HFF-Myc (cell line): ENCODE measurements around the gene HOXA2.

Experiments used
- DNase-seq: peaks from one replicate; pipeline ENCODE4 v3.0.0-alpha.2; 2011; ENCODE audit warnings: low read depth; ENCODE audit errors: extremely low read depth
- H3K4me3 ChIP-seq: replicated peaks from 2 replicates; pipeline ENCODE4 v1.5.1; 2011; ENCODE audit warnings: low read depth, mild to moderate bottlenecking, control low read depth, low read length
- CTCF ChIP-seq: IDR thresholded peaks from 2 replicates; pipeline ENCODE4 v1.5.1; 2012; ENCODE audit warnings: mild to moderate bottlenecking, low read depth, low read length, control low read depth; ENCODE audit errors: missing control alignments

The HOXA2 gene

DNA sequence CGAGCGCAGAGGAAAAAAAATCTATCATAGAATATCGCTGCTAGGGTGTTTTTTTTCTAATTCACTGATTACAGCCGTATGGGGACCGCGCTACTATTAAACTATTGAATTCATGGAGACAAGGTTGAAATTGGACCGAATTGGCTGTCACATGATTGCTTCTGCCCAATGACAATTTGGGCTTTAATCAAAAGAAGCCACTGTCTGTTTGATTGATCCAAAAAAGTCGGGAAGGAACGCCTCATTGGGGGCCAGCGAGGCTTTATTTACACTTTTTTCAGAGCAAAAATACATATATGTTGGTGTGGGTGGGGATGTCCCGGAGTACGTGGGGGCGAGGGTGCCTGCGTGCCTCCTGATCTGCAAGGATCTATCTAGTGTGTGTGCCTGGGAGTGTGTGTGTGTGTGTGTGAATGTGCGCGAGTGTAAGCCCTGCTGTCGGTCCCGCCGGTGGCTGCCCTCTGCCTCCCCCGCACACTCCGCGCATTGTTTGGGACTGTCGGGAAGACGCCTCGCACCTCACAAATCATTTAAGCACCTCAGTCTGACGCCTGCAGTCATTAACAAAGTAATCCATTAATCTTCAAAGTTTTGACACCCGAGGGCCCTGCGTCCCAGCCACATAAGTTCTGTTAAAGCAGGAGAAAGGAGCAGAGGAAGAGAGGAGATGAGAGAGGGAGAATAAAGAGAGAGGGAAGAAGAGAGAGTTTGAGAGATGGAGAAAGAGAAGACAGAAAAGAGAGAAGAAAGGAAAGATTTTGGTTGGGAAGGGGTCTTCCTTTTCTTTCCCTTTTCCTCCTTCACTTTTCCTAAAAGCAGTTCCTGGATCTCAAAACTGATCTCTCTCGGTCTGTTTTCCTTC is at the start of gene HOXA2:
TSS of gene HOXA2 (minus strand) at position 103 of the 862 bp plus-strand sequence. CDS start 183 bp downstream, outside the sequence.
- DNase-seq, result no peak
- H3K4me3 ChIP-seq, result no peak within 1 kb of the TSS
- TF ChIP-seq CTCF, result no peak

DNA sequence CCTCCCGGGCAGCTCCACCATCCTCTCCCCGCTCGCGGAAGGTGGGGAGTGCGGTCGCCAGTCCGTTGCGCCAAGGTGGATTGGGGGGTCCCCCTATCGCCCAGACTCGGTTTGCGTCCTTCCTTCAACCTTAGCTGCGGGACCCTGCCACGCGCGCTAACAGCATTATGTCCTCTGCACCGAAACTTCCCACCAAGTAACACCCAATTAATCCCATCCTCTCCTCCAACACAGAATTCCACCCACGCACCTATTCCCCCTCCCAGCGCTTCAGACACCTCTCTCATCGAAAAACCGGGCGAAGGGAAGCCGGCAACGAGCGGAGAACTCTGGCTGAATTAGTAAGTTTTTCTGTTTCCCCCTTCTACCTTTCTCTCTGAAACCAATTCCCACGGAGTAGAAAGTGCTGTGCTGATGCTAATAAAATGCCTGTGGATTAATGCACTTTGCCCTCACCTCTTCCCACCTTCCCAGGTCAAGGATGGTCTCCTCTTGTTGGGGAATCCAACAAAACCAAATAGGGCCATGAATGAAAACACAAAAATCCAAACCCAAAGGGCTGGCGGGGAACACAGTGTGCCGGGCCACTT is 49.0 kb upstream of the HOXA2 start:
- H3K4me3 ChIP-seq, result peak overlapping the region; percentile 50
- no peak for DNase-seq
- no peak for TF ChIP-seq CTCF

DNA sequence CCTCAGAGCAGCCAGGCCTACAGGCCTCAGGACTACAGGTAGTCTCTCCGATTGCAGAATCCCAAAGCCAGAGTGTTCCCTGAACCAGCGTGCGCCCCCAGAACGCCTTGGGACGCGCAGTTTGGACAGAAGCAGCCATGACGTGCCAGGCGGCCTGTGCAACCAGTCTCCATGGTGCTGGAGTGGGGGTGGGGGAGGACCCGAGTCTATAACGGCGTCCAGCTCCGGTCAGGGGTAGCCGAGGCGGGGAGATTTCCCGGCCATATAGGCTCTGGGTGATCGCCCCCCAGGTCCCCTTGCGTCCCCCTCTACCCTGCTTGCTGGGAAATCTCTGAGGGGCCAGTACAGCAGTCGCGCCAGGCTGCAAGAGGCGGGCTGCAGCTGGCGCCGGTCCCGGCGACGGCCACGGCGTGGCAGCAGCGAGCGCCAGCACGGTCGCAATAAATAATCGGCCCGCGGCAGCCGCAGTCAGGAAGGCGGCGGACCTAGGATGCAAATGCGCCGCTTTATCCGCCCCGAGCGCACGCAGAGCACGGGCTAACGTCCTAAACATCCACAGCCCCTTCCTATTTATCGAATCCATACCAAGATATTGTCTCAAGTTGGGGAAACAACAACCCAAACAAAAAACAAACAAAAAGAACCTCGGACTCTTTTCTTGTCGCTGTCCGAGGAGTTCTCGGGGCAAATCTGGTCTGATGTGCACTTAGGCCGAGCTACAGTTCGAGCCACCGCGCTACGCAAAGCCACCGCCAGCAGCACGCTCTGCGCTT is 48.3 kb upstream of the HOXA2 start:
- peak overlapping the region; percentile 50 for H3K4me3 ChIP-seq
- DNase-seq, result no peak
- peak; percentile 77 for TF ChIP-seq CTCF

DNA sequence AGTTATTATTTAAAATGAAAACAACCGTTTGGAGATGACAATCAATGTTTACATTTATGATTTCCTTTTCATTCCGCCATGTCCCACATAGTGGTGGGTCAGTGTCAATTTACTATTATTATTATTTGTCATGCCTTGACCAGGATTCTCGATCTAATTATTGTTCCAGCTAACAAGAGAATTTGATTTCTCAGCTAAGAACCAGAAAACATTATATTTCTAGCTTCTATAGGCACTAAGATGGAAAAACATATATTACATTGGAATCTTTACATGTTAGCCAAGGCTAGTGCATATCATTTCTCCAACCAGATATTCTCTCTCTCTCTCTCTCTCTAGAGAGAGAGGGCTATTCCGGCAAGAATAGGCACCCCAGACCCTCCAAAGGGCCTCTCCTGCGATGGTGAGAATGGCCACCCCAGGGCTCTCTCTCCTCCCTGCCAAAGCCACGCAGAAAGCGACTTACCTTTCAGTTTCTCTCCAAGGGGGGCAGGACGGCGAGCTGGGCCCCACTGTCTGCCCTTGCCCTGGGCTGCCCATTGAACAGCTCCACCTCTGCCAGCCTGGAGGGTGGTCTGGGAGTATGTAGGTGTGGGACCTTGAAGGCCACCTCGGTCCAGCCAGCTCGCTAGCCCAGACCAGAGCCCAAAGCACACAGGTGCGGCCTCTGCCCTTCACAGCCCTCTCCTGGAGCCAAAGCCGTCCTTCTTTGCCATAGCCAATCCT is 47.5 kb upstream of the HOXA2 start:
- DNase-seq, result no peak
- TF ChIP-seq CTCF, result no peak
- peak overlapping the region; percentile 50 for H3K4me3 ChIP-seq

DNA sequence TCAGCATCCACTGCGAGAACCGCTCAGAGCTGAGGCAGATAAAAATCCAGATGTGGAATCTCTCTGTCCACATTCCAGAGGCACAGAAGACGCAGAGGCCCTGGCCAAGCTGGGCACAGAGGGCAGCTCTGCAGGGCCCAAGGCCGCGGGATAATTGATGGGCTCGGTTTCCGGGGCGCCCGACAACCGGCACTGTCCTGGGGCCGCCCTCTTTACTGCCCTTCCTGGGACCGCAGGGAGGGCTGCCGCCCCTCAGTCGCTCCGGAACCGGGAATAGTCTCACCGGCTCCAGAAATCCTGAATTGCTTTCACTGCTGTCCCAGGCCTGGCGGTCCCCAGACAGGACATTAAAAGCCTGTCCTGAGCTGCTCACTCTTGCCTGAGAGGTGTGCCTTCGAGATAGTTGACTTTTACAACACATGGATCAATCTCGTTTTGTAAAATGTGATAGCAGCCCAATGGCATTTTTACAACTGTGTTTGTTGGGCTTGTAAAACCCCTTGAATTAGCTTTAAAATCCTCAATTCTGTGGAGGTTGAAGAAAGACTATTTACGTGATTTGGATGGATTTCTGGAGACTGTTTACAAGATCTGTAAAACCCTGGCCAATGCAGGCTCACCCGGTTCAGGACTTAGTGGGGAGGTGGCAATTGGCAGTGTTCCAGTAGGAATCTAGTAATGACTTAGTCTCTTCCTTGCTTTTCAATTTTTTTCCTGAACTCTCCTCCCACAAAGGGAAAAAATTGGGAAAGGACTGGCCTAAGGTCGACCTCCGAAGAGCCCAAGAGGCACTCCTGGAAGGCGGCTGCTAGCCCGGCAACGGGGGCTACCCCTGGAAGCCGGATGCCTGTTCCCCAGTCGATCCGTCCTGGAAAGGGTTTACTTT is 46.5 kb upstream of the HOXA2 start:
- H3K4me3 ChIP-seq, result no peak overlapping the region

More for the DNA sequence above, 46.5 kb upstream of the HOXA2 start:
- no peak for DNase-seq
- TF ChIP-seq CTCF, result no peak
